Glutamatergic neuron (in vitro differentiated cells): ENCODE results near the gene PKDREJ. TPM values are rescaled to one million over a fixed set of nuclear protein-coding genes. Genes with fewer than 3 reads are reported as not detected.
A peak's percentile ranks its signal among the peaks of the same experiment; 100 is the strongest.

Source experiments
- DNase-seq: peaks from one replicate; pipeline ENCODE4 v3.0.0; 2022
- H3K27ac Mint-ChIP-seq: one replicate; pipeline ENCODE4 v1.8.0; 2020; ENCODE audit warnings: mild to moderate bottlenecking, mixed read lengths, inconsistent platforms; ENCODE audit not compliant: unreplicated experiment
- H3K27me3 Mint-ChIP-seq: one replicate; pipeline ENCODE4 v1.8.0; 2020; ENCODE audit warnings: mild to moderate bottlenecking, moderate library complexity, mixed read lengths, inconsistent platforms; ENCODE audit not compliant: unreplicated experiment
- H3K36me3 Mint-ChIP-seq: one replicate; pipeline ENCODE4 v1.8.0; 2020; ENCODE audit warnings: mild to moderate bottlenecking, mixed read lengths, inconsistent platforms; ENCODE audit not compliant: unreplicated experiment
- H3K4me1 Mint-ChIP-seq: one replicate; pipeline ENCODE4 v1.8.0; 2020; ENCODE audit warnings: mild to moderate bottlenecking, low read depth, mixed read lengths, inconsistent platforms; ENCODE audit not compliant: unreplicated experiment
- H3K4me3 Mint-ChIP-seq: one replicate; pipeline ENCODE4 v1.8.0; 2020; ENCODE audit warnings: mild to moderate bottlenecking, mixed read lengths, inconsistent platforms; ENCODE audit not compliant: unreplicated experiment
- H3K9me3 Mint-ChIP-seq: one replicate; pipeline ENCODE4 v1.8.0; 2020; ENCODE audit warnings: mild to moderate bottlenecking, moderate library complexity, mixed read lengths, inconsistent platforms; ENCODE audit not compliant: unreplicated experiment
- CTCF ChIP-seq: fragments of 200-600 bp; sonication (generic); IDR thresholded peaks from one replicate; pipeline ENCODE4 v1.5.0; 2021; ENCODE audit not compliant: partially characterized antibody, unreplicated experiment
- total RNA-seq: library from RNA; stranded (reverse); fragmentation: NEBNext Ultra II Directional; extraction: Animal tissue kit (Norgen Biotek cat#: 25700); gene quantifications from one replicate; pipeline ENCODE4 v1.2.1, GENCODE V29; 2021; ENCODE audit not compliant: unreplicated experiment

The PKDREJ gene
- total RNA-seq, 1 donor from 2014 or later: not detected

DNA sequence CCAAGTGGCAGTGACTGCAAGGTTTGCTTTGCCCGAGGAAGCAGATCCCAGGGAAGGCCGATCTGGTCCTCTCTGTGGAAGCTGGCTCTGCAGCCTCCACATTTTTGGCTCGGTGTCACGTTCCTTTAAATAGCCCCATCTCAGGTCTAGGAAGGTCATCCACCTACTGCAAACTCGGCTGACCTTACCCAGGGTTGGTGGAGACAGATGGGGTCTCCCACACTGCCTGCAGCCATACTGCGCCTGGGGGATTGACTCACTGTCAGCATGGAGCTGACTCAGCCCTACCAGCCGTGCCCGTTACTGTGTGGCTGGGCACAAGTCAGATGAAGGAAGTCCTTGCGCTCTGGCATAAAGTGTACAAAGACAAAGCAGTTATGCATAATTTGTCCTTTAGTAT is 29.9 kb downstream of the PKDREJ start:
- H3K9me3 Mint-ChIP-seq: peaks cover 4% of the 10 kb centered on the region
- H3K36me3 Mint-ChIP-seq: peaks cover 4% of the 10 kb centered on the region
- peak; percentile 55 for DNase-seq
- TF ChIP-seq CTCF: no peak
- H3K27me3 Mint-ChIP-seq: no peaks in the 10 kb centered on the region
- no peak overlapping the region for H3K4me3 Mint-ChIP-seq
- H3K27ac Mint-ChIP-seq: peak overlapping the region; percentile 33
- peaks cover 7% of the 10 kb centered on the region for H3K4me1 Mint-ChIP-seq

DNA sequence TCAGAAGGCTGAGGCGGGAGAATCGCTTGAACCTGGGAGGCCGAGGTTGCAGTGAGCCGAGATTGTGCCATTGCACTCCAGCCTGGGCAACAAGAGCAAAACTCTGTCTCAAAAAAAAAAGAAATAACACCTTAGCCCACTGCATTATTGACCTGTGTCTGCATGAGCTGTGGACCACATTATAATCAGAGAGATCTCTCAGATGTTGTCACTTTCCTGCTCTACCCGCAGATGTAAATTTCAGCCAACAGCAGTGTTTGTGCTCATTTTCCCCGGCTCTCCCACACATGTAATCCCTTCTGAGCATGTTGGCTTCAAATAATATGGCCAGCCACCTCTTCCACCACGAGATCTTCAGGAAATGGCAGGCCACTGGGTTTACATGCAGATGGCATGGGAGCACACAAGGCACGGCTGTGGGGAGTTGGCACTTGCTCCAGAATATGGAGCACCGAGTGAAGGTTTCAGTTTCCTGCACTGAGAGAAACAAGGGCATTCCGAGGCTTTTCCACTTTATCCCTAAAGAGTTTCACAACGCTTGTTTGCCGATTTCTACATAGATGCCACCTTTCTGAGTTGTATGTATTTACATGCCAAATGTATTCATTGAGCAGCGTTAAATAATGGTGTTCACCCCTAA is 32.8 kb downstream of the PKDREJ start:
- peaks cover 8% of the 10 kb centered on the region for H3K9me3 Mint-ChIP-seq
- DNase-seq: no peak
- H3K36me3 Mint-ChIP-seq: no peaks in the 10 kb centered on the region
- peaks cover 7% of the 10 kb centered on the region for H3K4me1 Mint-ChIP-seq
- H3K27me3 Mint-ChIP-seq: peaks cover 5% of the 10 kb centered on the region
- no peak for TF ChIP-seq CTCF
- H3K27ac Mint-ChIP-seq: no peak overlapping the region
- no peak overlapping the region for H3K4me3 Mint-ChIP-seq

GRCh38 chr22:46229701-46230100 is 33.4 kb downstream of the PKDREJ start:
- TF ChIP-seq CTCF: no peak
- Mint-ChIP-seq H3K9me3 (peaks cover 8% of the 10 kb centered on the region), H3K4me3 (no peak overlapping the region), H3K27me3 (peaks cover 5% of the 10 kb centered on the region), H3K4me1 (peaks cover 5% of the 10 kb centered on the region), H3K27ac (no peak overlapping the region), H3K36me3 (no peaks in the 10 kb centered on the region)
- no peak for DNase-seq

DNA sequence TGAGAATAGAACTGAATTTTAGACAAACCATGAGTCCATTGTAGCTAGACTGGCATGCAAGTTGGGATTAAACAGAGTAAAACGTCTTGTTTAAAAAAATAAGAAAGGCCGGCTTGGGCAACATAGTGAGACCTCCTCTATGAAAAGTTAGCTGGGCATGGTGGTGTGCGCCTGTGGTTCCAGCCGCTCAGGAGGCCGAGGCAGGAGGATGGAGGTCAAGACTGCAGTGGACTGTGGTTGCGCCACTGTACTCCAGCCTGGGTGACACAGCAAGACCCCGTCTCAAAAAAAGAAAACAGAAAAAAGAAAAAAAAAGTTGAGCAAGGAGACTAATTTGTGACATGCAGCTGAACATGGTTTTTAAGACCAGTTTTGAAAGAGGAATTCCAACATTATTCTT is 36.6 kb downstream of the PKDREJ start:
- no peak for DNase-seq
- no peaks in the 10 kb centered on the region for H3K36me3 Mint-ChIP-seq
- TF ChIP-seq CTCF: no peak
- H3K4me3 Mint-ChIP-seq: no peak overlapping the region
- H3K27me3 Mint-ChIP-seq: peaks cover 5% of the 10 kb centered on the region
- H3K27ac Mint-ChIP-seq: no peak overlapping the region
- H3K9me3 Mint-ChIP-seq: peaks cover 5% of the 10 kb centered on the region
- H3K4me1 Mint-ChIP-seq: peaks cover 1% of the 10 kb centered on the region

DNA sequence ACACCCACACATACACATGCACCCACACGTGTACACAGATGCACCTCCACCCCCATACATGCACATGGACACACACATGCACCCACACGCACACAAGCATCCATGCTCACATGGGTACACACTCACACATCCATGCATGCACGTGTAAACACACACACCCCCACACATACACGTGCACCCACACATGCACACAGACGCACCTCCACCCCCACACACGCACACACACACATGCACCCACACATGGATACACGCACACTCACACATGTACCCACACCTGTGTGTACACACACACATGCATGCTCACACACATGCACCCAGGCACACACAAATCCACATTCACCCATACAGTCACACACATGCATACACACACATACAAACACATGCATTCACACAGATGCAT is 37.5 kb downstream of the PKDREJ start:
- TF ChIP-seq CTCF: no peak
- Mint-ChIP-seq H3K9me3 (peaks cover 5% of the 10 kb centered on the region), H3K4me3 (no peak overlapping the region), H3K4me1 (peaks cover 1% of the 10 kb centered on the region), H3K27me3 (peaks cover 5% of the 10 kb centered on the region), H3K27ac (no peak overlapping the region), H3K36me3 (no peaks in the 10 kb centered on the region)
- no peak for DNase-seq
